Measurements from ENCODE around the gene ABHD6. TPM values are rescaled to one million over a fixed set of nuclear protein-coding genes. Genes with fewer than 3 reads are reported as not detected.
"Not testable (repeated sequence)": the region's sequence is repeated elsewhere in the genome, so short reads cannot be mapped to it uniquely, and the experiment has no call there.

Gene ABHD6
- total RNA-seq, 2 donors from 2014 or later = 6.1 to 10.6 TPM

DNA sequence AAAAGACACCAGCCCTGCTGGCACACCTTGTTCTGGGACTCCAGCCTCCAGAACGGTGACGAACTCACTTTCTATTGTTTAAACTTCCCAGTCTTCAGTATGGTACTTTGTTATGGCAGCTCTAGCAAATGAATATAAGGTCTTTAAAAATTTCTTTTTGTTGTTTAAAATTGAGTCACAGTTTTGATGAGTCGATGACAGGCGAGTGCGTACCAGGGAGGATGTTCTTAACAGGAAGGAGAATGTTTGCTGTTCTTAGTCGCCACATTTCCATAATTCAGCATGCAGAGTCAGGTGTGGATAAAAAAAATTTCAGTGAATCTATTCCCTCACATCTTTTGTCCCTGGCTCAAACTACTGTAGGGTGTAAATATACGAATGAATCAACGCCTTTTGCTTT is 39.2 kb upstream of the ABHD6 start:
- Histone ChIP-seq H3K9me3 (no peaks in the 10 kb centered on the region), H3K4me1 (ENCODE audit: control insufficient read depth in 1 of 2, low read depth in 2 of 2) (peaks cover 16 to 22% of the 10 kb centered on the region in 2 donors), H3K36me3 (no peaks in the 10 kb centered on the region), H3K4me3 (no peak overlapping the region), H3K27ac (no peak overlapping the region), H3K27me3 (replicated peaks; ENCODE audit: insufficient read depth) (no peaks in the 10 kb centered on the region)
- ATAC-seq (ENCODE audit: insufficient number of reproducible peaks, low FRiP score, low read depth) = no peak
- DNase-seq (ENCODE audit: low spot score) = no peak
- TF ChIP-seq, protein P1, sequence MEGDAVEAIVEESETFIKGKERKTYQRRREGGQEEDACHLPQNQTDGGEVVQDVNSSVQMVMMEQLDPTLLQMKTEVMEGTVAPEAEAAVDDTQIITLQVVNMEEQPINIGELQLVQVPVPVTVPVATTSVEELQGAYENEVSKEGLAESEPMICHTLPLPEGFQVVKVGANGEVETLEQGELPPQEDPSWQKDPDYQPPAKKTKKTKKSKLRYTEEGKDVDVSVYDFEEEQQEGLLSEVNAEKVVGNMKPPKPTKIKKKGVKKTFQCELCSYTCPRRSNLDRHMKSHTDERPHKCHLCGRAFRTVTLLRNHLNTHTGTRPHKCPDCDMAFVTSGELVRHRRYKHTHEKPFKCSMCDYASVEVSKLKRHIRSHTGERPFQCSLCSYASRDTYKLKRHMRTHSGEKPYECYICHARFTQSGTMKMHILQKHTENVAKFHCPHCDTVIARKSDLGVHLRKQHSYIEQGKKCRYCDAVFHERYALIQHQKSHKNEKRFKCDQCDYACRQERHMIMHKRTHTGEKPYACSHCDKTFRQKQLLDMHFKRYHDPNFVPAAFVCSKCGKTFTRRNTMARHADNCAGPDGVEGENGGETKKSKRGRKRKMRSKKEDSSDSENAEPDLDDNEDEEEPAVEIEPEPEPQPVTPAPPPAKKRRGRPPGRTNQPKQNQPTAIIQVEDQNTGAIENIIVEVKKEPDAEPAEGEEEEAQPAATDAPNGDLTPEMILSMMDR (IDR thresholded peaks at IDR 0.05) = no peak

DNA sequence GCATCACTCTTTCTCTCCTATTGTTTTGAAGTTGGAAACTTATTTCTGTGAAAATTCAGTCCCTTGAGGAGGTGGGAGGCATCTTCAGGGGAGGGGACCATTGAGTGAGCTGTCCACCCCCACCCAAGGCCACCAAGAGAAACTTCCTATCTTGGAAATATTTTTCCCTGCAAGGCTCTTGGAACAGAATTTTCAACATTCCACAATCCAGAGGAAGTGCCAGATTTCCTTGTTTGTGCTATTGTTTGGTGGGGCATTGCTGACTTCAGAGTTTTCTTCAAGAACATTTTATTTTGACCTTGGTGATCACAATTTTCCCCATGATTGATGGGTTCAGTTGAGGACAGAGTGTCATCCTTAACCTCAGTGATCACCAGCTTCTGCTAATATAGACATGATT is 38.8 kb upstream of the ABHD6 start:
- peaks cover 16 to 22% of the 10 kb centered on the region in 2 donors for H3K4me1 ChIP-seq (ENCODE audit: control insufficient read depth in 1 of 2, low read depth in 2 of 2)
- H3K9me3 ChIP-seq = no peaks in the 10 kb centered on the region
- TF ChIP-seq, protein P1 (IDR thresholded peaks at IDR 0.05) = no peak
- no peak for DNase-seq (ENCODE audit: low spot score)
- no peaks in the 10 kb centered on the region for H3K36me3 ChIP-seq
- no peaks in the 10 kb centered on the region for H3K27me3 ChIP-seq (replicated peaks; ENCODE audit: insufficient read depth)
- no peak overlapping the region for H3K27ac ChIP-seq
- no peak for ATAC-seq (ENCODE audit: insufficient number of reproducible peaks, low FRiP score, low read depth)
- no peak overlapping the region for H3K4me3 ChIP-seq

- H3K4me3 ChIP-seq = no peak overlapping the region
- peaks cover 16 to 22% of the 10 kb centered on the region in 2 donors for H3K4me1 ChIP-seq (ENCODE audit: control insufficient read depth in 1 of 2, low read depth in 2 of 2)
- H3K27me3 ChIP-seq (replicated peaks; ENCODE audit: insufficient read depth) = no peaks in the 10 kb centered on the region
- no peak overlapping the region for H3K27ac ChIP-seq
- TF ChIP-seq, protein P1 (IDR thresholded peaks at IDR 0.05) = no peak
- DNase-seq (ENCODE audit: low spot score) (no peak), ATAC-seq (ENCODE audit: insufficient number of reproducible peaks, low FRiP score, low read depth) (no peak)
- no peaks in the 10 kb centered on the region for H3K9me3 ChIP-seq
- H3K36me3 ChIP-seq = no peaks in the 10 kb centered on the region
Observed at GRCh38 chr3:58200121-58200709, 37.4 kb upstream of the ABHD6 start.

- H3K4me3 ChIP-seq = no peak overlapping the region
- ATAC-seq (ENCODE audit: insufficient number of reproducible peaks, low FRiP score, low read depth) (no peak), DNase-seq (ENCODE audit: low spot score) (no peak)
- H3K27ac ChIP-seq = no peak overlapping the region
- no peaks in the 10 kb centered on the region for H3K36me3 ChIP-seq
- peaks cover 16 to 22% of the 10 kb centered on the region in 2 donors for H3K4me1 ChIP-seq (ENCODE audit: control insufficient read depth in 1 of 2, low read depth in 2 of 2)
- TF ChIP-seq, protein P1 (IDR thresholded peaks at IDR 0.05) = no peak
- H3K27me3 ChIP-seq (replicated peaks; ENCODE audit: insufficient read depth) = no peaks in the 10 kb centered on the region
- no peaks in the 10 kb centered on the region for H3K9me3 ChIP-seq
Observed at GRCh38 chr3:58200846-58201355, 36.7 kb upstream of the ABHD6 start.

DNA sequence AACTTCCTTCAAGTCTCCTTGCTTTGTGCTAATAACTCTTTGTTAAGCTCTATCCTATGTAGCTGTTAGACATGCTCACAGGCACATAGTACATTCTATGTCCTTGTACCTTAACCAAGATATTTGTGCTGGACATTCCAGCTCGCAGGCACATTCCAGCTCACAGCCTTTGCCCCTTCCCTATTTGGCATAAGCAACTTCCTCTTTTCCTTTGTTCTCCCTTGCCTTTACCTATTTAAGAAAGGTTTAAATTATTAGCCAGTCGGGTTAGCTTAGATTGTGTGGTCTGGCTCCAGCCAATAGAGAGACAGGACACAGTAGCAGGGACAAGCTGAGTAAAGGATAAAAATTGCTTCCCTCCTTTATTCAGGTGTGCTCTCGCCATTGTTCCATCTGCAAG is 36.1 kb upstream of the ABHD6 start:
- DNase-seq (ENCODE audit: low spot score); H3K27ac ChIP-seq; H3K27me3 ChIP-seq (replicated peaks; ENCODE audit: insufficient read depth); H3K36me3 ChIP-seq; H3K9me3 ChIP-seq; ATAC-seq (ENCODE audit: insufficient number of reproducible peaks, low FRiP score, low read depth); H3K4me3 ChIP-seq: not testable (repeated sequence)
- peaks cover 16 to 22% of the 10 kb centered on the region in 2 donors for H3K4me1 ChIP-seq (ENCODE audit: control insufficient read depth in 1 of 2, low read depth in 2 of 2)

DNA sequence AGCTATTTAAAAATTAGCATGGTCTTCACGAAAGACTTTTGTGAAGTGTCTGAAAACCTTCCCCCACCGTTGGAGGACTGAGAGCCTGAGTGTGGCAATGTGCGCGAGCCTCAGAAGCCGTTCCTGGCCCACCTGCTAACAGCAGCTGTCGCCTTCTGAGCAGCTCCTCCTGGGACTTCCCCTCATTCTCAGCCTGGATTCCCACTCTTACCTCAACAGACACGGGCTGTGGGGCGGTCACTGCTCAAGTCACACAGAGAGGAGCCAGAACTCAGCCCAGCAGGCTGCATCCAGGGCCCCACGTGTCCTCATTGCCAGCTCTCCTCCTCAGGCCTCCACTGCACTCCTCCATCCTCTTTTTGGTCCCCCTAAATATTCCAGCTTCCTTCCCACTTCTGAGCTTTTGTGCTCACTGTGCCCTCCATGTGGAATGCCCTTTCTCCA is 34.7 kb upstream of the ABHD6 start:
- Histone ChIP-seq H3K27ac (no peak overlapping the region), H3K36me3 (no peaks in the 10 kb centered on the region), H3K4me3 (no peak overlapping the region), H3K9me3 (no peaks in the 10 kb centered on the region), H3K27me3 (replicated peaks; ENCODE audit: insufficient read depth) (no peaks in the 10 kb centered on the region), H3K4me1 (ENCODE audit: control insufficient read depth in 1 of 2, low read depth in 2 of 2) (peaks cover 16 to 19% of the 10 kb centered on the region in 2 donors)
- TF ChIP-seq, protein P1 (IDR thresholded peaks at IDR 0.05) = no peak
- ATAC-seq (ENCODE audit: insufficient number of reproducible peaks, low FRiP score, low read depth) (no peak), DNase-seq (ENCODE audit: low spot score) (no peak)

Measured in thoracic aorta (tissue), 2 donors.